HG03457 (cell line): ENCODE data around the gene ASPHD1.
"Not testable (repeated sequence)": the region's sequence is repeated elsewhere in the genome, so short reads cannot be mapped to it uniquely, and the experiment has no call there.

Experiments
- ATAC-seq: cut with Tn5 transposase; IDR thresholded peaks from one replicate; pipeline ENCODE4 v1.9.1; 2021; ENCODE audit warnings: moderate number of reproducible peaks; ENCODE audit not compliant: unreplicated experiment

Gene ASPHD1

GRCh38 chr16:29927070-29927905 is 27.0 kb downstream of the ASPHD1 start:
- no peak for ATAC-seq

GRCh38 chr16:29931750-29932149 is 31.5 kb downstream of the ASPHD1 start:
- ATAC-seq = not testable (repeated sequence)

- ATAC-seq = no peak
These were observed 40.4 kb downstream of the ASPHD1 start for GRCh38 chr16:29940656-29941055.

- no peak for ATAC-seq
These were observed 43.8 kb downstream of the ASPHD1 start for GRCh38 chr16:29943846-29944799.

GRCh38 chr16:29947897-29948296 is 47.6 kb downstream of the ASPHD1 start:
- no peak for ATAC-seq

GRCh38 chr16:29950806-29951461 is 50.6 kb downstream of the ASPHD1 start:
- ATAC-seq = no peak

- no peak for ATAC-seq
These were observed 51.5 kb downstream of the ASPHD1 start for GRCh38 chr16:29951625-29952365.
